Activated CD4-positive, alpha-beta T cell treated with anti-CD3 and anti-CD28 coated beads, Interleukin-10, Interleukin-2, amounts not matched to agents 100 ng/mL and 50 ng/mL, durations not matched to agents 16 hours and 8 hours (primary cell): ENCODE measurements around the gene ANGPT4.
A peak's percentile ranks its signal among the peaks of the same experiment; 100 is the strongest.
"Not testable (repeated sequence)": the region's sequence is repeated elsewhere in the genome, so short reads cannot be mapped to it uniquely, and the experiment has no call there.

ENCODE experiments used
- DNase-seq: peaks from one replicate; pipeline ENCODE4 v3.0.0-alpha.2; 2020

Gene ANGPT4

GRCh38 chr20:871436-871835 lies 44.7 kb downstream of the ANGPT4 start:
- DNase-seq: no peak

- no peak for DNase-seq
Observed at GRCh38 chr20:870758-871157, 45.4 kb downstream of the ANGPT4 start.

GRCh38 chr20:869606-870005 lies 46.5 kb downstream of the ANGPT4 start:
- DNase-seq: no peak

GRCh38 chr20:868279-868678 lies 47.9 kb downstream of the ANGPT4 start:
- DNase-seq: no peak

DNA sequence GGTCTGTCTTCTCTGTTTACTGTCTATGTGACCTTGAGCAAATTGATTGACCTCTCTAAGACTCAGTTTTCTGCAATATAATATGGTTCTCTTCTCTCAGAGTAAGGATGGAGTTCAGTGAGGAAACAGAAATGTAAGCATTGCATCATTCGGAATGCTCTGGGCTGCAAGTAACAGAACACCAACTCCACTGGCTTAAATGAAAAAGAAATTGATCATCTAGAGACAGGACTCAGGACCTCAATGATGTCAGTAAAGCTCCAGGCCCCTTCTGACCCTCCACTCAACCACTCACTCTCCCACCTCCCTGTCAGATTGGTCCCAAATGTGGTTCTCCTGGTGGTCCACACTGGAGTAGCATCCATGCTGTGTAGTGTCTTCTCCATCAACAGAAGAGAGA lies 50.7 kb downstream of the ANGPT4 start:
- DNase-seq: no peak

DNA sequence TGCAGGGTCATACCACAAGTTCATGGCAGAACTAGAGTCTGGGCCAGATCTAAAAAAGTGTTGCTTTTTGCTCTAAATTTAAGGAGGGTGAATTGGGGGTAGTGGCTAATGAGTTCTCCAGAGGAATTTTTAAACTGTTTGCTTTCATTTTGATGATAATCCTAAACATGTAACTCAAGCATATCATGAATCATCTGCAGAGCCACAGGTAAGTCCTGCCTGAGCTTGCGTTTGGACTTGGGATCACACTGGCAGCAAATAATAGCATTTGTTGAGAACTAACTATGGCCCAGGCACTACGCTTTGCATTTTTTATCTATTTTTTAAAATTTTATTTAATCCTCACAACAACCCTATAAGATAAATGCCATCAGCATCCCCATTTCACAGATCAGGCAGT lies 55.2 kb downstream of the ANGPT4 start:
- DNase-seq: no peak

DNA sequence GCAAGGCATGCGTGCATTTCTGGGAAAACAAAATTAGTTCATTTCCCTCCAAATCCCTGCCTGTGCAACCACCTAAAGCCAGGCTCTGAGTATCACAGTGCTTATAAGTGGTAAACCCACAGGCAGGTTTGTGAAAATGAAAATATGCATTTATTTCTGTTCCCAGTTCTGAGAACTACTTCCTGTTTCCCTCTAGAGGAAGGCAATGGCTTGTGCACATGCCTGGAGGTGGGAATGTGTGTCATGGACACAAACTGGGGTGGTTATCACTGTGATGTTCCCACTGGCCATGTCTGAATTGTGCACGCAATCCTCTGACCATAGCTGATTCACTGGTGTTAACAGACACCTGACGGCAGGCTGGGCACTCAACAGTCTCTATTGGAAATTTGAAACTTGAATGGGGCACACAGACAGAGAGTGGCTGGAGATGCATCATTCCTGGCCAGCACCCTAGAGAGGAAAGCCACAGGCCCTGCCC lies 56.3 kb downstream of the ANGPT4 start:
- peak; percentile 59 for DNase-seq

DNA sequence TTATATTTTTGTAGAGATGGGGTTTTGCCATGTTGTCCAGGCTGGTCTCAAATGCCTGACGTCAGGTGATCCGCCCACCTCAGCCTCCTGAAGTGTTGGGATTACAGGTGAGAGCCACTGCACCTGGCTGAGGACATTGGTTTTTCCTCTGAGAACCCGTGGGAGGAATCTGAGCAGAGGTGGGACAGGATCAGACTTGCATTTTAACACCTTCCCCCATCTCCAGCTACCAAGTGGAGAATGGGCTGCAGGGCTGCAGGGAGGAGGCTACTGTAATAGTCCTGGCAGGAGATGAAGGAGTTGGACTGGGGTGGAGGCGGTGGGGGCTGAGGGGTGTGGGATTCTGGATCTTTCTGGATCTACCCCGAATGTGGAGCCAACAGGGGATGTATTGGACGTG lies 58.1 kb downstream of the ANGPT4 start:
- DNase-seq: no peak

DNA sequence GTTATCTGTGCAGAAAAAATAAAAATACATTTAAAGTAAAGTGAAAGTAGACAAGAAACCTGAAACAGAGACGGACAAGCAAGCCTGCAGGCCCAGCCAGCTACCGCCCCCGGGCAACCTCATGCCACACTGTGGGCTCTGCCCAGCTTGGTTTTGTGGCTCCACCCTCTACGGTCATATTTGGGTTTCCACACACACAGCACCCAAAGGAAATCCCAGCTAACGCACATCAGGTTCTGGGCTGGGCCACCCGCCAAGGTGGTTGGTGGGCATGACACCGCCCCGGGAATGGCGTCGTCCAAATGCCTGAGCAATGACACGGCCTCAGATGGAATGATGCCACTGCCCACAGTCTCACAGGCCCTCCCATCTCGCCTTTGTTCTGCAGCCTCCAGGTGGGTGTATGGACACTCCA lies 59.8 kb downstream of the ANGPT4 start:
- DNase-seq: peak; percentile 67

DNA sequence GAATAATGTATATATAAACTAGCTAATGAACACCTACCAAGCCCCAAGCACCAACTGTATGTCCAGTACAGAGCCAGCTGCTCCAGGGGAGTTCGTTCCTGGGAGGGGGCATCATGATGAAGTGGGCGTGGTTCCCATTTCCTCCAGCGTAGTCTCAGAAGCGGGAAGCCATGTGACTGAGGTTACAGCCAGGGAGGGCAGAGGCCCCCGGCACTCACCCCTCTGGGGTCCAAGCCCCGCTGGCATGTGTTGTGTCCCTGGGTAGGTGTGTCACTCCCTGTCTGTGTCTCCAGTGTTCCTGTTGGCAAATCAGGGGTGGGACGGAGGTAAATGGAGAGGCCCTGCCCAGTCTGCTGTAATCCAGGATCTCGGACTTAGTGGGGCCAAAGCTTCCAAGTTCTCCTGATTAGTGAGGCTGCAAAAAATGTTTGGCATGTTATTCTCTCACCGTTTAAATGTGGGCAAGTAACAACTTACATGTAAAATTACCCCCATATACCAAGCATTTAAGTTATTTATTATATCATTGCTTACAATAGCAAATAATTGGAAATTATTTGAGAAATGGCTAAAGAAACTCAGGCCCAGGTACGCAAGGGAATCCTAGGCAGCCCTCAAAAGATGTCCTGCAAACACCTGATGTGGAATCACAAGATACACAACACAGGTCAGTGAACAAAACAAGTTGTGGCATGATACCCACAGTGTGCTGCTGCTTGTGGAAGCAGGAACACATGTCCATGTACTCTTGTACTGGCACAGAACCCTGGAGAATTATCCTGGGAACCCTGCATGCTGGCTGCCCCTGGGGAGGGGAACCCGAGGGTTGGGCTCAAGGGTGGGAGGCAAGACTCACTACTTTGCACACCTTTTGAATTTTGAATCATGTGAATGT lies 60.4 kb downstream of the ANGPT4 start:
- DNase-seq: no peak

DNA sequence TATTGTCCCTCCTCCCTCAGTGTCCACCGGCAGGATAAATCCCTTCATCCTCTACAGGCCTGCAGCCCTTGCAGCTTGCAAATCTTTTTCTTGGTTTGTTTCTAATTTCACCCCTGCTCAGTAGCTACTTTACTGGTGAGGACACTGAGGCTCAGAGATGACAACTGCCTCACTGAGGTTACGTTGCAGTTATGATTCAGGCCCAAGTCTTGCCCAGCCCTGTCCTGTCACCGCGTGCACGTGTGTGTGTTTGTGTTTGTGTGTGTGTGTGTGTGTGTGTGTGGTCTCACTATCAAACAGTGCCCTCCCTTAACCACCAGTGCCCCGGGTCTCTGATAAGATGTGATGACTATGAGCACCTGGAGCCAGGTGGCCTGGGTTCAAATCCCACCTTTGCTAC lies 61.5 kb downstream of the ANGPT4 start:
- no peak for DNase-seq

- no peak for DNase-seq
Observed at GRCh38 chr20:853406-853996, 62.6 kb downstream of the ANGPT4 start.

- DNase-seq: not testable (repeated sequence)
Observed at GRCh38 chr20:848731-849130, 67.4 kb downstream of the ANGPT4 start.

DNA sequence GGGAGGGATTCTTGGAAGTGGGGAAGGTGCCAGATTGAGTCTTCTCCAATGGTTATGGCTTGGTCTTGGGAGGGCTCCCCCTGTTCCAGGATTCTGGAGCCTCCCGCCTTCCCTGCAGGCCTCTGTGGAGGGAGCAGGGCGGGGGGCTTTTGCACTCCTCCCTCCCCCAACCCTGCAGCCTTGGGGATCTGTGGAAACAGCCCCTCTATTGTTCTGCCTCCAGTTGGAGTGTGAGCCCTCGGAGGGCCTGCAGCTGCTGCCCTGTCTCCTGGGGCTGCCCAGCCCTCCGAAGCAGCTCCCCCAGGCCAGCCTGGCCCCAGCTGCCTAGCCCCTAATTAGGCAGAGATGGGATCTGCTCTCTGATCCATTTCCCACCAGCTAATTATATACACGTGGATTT lies 67.9 kb downstream of the ANGPT4 start:
- DNase-seq: no peak

DNA sequence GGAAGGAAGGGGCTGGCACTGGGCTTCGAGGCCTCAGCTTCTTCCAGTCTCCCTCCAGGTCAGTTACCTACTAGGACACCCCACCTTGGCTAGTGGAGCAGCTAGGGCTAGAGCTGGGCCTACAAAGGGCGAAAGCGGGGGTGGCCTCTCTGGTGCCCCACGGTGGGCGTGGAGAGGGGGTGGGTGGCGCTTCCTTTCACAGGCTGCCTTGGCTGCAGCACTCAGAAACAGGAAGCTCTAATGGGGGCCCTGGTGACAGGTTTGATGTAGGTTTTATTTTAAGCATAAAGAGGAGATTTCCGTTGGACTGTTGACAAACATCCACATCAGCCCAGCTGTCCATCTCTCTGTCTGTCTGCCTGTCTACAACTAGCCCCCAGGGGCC lies 69.2 kb downstream of the ANGPT4 start:
- DNase-seq: peak; percentile 67

DNA sequence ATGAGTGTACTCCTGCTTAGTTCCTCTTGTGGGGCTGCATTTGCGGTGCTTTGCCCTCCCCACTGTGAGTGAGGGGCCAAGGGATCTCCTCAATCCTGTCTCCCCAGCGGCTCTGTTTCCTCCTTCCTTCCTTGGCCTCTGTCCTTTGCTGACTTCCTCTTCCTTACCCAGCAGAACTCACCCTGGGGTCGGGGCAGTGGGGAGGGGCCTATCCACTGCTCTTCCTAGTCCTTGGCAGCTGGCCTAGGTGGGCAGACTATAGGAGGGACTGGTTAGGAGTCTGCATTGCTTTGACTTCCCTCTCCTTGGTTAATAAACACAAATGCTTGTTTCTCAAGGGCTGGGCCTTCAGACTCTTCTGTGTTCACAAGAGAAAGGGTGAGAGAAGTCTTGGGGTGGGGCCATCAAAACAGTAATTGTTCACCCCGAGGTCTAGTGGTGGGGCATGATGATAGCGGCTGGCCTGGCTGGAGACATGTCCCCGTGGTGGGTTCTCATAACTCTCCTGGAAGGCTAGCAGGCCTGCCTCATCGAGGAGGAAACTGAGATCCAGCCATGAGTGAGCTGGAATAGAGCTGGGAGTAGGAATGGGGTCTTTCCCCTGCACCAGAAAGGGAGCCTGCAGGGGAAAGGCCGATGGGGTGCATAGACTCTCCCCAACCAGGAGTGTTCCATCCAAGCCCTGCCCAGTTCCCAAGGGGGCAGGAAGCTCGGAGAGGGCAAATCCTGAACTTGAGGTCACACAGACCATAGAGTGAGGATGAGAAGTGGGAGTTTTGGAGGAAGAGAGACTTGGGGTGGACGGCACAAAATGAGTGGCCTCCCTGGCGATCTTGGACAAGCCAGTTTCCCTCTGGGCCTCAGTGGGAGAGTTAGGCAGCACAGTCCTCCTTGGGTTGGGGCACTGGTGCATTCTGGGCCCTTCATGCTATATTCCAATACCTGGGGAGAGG lies 69.9 kb downstream of the ANGPT4 start:
- no peak for DNase-seq

DNA sequence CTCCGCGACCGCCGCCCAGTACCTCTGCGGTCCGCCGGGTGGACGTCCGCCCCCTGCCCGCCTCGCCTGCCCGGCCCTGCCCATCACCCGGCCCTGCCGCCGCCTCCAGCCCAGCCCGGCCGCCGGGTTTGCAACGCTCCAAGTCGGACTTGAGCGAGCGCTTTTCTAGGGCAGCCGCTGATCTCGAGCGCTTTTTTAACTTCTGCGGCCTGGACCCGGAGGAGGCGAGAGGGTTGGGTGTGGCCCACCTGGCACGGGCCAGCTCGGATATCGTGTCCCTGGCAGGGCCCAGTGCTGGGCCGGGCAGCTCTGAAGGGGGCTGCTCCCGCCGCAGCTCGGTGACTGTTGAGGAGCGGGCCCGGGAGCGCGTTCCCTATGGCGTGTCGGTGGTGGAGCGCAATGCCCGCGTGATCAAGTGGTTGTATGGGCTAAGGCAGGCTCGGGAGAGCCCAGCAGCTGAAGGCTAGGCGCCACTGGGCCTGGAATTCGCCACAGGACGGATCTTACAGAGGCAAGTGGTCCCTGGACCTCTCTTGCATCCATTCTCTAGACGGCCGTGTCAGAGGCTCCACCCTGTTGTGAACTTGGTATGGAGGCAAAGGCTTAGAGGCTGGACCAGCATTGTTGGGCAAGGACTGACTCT lies 70.8 kb downstream of the ANGPT4 start:
- no peak for DNase-seq

DNA sequence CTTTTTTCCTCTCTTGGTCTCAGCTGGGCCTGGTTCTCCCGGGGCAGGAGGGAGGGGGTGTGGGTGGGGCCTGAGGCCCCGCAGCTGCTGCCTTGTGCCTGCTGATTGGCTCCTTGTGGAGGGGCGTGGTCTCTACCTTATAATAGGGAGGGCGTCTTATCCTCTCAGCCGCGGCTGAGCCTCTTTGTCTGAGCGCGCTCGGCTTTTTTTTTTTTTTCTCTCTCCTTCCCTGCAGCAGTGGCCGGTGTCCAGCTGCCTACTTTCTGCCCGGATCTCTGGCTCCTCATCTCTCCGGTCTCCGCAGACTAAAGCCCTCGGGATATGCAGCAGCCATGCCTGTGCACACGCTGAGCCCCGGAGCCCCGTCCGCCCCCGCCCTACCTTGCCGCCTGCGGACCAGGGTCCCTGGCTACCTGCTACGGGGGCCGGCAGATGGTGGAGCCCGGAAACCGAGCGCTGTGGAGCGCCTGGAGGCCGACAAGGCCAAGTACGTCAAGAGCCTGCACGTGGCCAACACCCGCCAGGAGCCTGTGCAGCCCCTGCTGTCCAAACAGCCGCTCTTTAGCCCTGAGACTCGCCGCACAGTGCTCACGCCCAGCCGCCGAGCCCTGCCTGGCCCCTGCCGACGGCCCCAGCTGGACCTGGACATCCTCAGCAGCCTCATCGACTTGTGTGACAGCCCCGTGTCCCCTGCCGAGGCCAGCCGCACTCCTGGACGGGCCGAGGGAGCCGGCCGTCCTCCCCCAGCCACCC lies 71.5 kb downstream of the ANGPT4 start:
- DNase-seq: peak; percentile 93

DNA sequence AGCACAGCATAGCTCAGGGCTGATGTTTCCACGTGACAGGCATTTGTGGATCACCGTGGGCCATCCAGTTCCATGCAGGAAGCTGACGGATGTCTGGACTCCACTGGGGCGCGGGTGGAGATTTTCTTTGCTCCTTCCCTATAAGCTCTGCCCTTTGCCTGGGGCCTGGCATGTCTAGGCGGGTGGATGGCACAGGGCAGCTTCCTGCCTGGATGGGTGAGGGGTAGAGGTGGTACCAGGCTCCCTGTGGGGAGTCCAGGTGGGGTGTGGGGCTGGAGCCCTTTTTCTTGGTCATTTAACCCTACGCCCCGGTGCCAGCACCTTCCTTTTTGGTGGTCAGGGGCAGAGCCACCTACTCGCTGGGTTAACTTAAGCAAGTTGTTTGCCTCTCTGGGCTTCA lies 72.2 kb downstream of the ANGPT4 start:
- DNase-seq: no peak

DNA sequence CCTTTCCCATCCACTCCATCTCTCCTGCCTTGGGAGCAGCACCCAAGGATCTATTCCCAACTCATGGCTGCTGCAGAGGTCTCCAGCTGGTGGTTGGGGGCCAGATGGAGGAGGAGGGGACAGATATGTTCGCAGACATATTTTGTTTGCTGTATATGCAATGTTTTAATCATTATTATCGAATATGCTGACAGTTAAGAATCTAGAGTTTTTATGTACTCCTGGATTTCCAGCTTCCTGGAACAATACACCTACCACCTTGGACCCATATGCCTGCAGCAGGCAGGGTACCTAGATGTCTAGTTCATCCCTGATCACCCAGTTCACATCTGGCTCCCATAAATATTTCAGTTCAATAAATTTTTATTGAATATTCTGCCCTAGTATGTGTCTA lies 73.6 kb downstream of the ANGPT4 start:
- DNase-seq: no peak

DNA sequence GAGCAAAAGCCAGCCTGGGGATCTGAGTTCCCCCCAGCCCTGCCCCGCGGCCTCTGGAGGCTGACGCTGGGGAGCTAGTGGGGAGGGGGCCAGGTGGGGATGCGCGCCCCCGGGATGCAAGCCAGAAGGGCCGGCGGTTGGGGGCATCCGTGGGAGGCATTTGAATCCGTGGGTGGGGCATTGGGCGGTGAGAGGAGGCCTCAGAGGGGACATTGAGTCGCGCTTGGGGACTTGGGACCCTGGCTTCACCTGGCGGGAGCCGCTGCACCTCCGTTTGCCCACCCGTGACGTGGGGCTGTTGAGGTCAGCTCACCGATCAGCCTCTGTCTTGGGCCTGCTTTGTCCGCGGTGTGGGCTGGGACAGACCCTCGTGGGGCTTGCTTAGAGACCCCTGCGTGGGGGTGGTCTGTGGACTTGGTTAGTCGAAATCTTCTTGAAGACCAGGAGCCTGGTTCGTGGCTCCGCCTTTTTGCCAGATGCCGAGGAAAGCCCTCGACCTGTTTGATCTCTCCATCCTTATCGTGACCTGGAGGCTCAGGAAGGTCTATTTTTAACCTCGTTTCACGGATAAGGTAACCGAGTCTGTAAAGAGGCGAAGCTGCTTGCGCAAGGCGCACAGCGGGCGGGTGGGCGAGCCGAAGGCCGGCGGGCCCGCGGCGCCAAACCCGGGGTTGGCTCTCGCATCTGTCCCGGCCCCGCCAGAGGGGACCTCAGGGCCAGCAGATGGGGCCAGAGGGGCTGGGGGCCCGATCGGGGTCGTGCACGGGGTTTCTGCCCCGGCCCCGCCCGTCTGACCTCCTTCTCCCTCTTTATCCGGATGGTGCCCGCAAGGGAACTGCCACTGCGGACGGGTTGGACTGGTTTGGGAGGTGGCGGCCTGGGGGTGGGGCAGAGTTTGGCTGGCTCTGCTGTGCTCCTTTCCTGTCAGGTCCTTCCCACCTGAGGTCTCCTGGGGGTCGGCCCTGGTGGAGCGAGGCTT lies 74.3 kb downstream of the ANGPT4 start:
- no peak for DNase-seq
